AG20443 (cell line): ENCODE data around the gene IRF2BPL.

Experiments
- DNase-seq: peaks from one replicate; pipeline ENCODE4 v3.0.0; 2012; ENCODE audit warnings: low spot score, mixed read lengths

IRF2BPL gene

GRCh38 chr14:77053046-77053841, 24.7 kb upstream of the IRF2BPL start:
- peak; percentile 74 for DNase-seq

DNA sequence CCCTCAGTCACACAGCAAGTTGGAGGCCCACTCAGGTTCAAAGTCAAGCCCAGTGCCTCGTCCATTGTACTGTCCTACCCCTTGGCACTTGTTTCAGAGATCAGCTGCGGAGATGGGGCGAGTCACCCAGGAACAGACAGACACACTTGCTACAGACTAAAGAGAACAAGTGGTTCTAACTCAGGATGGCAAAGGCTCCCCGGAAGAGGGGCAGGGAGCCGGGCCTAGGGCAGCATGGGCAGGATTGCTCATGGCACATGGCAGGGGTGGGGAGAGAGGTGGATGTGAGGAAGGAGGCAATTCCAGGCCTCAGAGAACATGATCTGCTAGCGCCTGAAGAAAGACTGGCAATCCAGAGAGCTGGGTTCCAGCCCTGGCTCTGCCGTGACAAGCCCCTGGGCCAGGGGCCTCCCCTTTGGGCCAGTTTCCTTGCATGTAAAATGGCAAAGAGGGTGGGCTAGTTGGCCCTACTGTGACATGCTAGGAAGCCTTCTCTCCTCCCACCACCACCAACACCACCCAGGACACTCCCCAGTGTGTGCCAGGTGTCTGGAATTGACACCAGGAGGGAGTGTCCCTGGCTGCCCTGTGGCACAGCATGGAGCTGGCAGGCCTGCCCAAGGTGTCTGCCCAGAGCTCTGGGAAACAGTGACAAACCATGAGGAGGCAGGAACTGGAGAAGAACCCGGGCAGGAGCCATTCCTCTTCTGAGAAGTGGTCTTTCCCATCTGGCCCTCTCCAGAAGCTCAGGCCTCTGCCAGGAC, 24.0 kb upstream of the IRF2BPL start:
- DNase-seq, result no peak

DNA sequence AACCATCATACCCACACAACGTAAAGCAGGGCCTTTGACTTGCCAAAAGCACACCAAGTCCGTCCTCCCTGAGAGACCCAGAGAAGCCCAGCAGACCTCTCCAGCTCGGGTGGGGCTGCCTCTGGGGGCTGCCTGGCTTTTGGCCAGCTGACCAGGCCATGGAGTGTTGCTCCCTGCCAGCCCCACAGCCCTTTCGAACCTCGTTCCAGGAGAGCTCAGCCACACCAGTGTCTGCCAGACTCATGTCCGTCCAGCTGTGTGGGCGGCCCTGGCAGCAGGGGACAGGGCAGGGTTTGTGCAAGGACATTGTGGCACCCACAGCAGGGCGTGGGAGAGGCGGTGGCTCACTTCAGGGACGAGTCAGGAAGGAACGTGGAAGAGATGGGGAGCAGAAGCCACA, 22.6 kb upstream of the IRF2BPL start:
- DNase-seq, result peak; percentile 51

- DNase-seq, result no peak
Observed at GRCh38 chr14:77046721-77047120, 18.2 kb upstream of the IRF2BPL start.

DNA sequence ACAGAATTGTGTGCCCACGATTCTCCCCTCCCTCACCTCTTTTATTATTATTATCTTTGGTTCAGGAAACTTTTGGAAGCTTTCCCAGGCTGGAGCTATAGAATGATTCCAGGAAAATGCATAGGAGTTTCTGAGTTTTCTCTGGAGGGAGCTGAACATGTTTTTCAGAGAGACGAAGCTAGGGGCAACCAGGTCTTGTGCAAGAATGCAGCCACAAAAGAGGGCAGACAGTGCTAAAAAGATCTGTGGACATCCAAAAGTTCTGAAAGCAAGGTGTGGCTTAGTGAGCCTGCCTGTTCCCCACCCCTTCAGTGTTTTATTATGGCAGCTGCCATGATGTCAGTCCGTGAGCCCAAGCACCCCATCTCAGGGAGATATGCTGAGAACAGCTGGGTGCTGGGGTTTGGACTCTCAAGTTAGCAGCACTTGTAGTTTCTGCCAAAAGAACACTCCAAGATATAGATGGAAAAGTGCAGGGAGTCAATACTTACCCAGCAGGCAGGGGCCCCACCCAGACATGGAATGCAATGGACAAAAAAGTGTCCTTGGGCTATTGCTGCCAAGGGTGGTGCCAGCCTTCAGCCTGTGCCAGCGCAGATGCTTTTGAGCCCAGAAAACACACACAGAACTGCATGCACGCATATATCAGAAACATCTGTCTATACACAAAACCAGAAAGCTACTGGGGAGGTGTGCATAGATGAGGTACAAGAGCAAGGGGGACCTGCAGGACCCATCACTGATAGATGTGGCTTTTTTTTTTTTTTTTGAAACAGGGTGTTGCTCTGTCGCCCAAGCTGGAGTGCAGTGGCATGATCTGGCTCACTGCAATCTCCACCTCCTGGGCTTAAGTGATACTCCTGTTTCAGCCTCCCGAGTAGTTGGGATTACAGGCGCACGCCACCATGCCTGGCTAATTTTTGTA, 17.0 kb upstream of the IRF2BPL start:
- DNase-seq, result no peak

- peak; percentile 68 for DNase-seq
Observed at GRCh38 chr14:77044783-77045237, 16.3 kb upstream of the IRF2BPL start.

DNA sequence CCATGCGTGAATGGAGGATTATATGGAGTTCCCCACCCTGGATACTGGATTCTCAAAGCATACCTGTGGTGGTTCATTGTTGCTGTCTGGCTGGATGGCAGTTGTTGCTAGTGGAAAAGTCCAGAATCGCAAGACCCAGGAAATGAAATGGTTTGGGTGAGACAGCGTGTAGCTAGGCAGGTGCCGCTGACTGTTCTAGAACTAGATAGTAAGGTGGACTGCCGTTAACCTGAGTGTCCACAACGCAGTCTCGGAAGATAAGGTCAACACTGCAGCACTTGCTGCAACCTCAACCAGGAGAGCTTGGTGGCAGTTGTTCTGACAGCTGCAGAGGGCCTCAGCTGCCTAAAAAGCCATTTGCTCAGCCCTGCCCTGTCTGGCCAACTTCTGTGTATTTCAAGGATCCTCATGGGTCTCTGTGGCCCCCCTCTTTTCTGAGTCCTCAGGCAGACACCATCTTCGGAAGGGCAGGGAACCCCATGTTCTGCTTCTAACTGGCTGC, 15.5 kb upstream of the IRF2BPL start:
- no peak for DNase-seq

DNA sequence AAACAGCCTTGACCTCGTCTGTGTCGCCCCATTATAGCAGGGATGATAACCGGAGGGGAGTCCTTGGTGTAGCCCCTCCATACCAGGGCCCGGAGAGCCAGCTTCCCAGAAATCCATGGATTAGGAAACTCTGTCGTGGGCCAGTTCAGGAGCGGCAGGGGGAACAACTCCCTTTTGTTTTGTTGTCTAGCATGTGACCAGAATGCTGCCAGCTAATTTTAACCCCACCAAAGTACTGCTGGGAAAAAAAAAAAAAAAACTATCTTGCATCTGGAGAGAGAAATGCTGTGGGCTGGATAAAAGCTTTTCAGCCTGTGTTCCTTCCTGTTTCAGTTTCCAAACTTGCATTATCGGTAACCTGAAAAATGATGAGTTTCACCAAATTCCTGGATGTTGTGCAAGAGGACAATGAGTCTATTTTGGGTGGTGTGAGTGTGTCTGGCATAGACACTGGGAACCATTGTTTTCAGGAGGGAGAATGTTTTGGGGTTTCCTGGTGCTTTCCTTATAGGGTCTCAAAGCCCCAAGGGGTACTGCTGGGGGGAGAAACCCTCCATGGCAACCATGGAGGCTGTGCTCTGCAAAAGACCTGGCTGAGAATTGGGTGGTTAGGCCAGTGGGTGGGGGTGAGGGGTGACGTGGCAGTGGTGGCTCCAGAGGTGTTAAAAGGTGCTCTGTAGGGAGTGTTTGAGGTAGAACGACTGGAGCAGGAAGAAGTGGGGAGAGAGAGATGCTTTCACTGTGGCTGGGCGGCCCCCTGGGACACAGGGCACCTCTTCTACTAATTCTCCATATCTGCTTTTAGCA, 14.9 kb upstream of the IRF2BPL start:
- peak; percentile 60 for DNase-seq

DNA sequence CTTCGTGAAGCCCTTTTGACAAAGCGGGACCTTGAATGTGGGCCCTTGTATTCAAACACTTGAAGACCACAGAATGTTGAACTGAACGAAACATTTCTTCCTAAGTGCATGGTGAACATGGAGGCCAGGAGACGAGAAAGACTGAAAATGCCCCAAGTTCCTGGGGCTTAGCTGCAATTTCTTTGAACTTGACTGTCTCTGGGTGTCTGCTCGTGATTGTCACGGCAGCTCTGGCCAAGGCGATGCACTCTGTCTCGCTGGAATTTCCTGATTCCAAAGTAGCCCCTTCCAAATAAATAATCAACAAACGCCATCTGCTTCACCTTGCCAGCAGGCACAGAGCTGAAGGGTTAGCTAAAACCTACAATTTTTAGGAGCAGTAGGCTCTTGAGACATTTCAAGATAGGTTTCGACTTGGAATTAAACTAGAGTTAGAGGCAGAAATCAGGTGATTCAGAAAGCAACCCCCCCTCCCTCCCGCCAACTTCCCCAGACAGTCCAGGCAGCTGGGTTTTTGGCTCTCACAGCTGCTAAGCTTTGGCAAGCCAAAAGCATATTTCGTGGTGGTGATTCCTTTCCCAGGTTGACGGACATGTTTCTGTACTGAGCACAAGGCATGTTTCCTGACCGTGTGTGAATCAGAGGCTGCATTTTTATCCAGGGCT, 13.5 kb upstream of the IRF2BPL start:
- DNase-seq, result peak; percentile 73

- DNase-seq, result no peak
Observed at GRCh38 chr14:77040741-77041653, 12.5 kb upstream of the IRF2BPL start.

GRCh38 chr14:77040059-77040740, 11.7 kb upstream of the IRF2BPL start:
- DNase-seq, result peak; percentile 61

DNA sequence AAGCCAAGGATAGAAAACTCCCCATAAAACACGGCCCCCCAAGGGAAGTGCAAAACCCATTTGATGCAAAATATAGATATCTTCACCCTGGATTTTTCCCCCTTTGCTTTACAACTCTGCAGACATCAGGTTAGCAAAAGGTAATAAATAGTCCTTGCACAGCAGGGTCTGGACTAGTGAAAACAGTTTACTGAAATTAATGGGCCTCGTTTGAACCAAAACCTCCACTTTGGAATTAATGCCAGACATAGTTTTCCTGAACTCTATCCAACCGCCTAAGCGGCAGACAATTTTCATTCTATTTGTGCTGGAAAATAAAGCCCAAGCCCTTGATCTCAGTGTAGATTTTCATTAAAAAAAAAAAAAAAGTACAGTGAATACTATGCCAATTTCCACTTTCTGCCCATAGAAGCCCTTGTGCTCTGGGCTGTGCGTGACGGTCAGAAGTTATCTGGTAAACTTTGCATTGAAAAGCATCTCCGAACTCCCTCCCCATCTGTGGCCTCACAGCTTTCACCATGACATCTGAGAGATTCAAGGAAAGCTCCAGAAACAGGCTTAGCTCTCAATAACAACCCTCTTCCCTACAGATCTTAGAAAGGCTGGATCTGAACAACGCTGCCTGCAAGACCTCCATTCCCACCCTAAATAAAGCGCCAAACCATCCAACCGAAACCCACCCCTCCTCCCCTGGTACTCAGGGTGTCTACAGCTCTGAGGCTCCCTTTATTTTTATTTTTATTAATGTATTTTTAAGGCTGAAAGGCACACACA, 11.0 kb upstream of the IRF2BPL start:
- DNase-seq, result no peak

DNA sequence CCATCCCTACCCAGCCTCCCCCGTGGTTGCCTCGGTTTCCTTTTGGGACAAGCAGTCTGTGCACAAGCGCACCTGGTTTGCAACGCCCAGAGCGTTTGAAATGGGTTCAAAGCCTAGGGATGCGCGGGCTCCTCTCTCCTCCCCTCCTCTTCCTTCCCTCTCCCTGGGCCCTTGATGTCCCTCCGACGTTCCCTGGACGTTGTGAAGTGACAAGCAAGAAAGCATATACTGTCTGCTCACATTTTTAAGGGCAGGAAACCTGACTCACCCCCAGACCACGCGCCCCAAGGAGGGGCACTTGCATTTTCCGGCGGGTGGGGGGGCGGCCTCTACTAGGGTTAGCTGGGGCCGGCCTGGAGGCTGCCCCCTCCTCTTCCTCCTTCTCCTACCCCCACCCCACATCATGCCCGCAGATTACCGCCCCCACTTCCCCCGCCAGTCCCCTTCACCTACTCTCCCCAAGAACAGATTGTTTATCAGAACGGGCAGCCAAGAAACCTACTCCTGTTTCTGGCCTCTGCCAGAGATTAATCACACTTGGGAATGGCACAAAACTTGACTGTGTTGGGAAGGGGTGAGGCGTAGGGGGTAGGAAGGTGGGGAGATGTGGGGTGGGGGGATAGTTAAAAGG, 9.5 kb upstream of the IRF2BPL start:
- DNase-seq, result no peak

DNA sequence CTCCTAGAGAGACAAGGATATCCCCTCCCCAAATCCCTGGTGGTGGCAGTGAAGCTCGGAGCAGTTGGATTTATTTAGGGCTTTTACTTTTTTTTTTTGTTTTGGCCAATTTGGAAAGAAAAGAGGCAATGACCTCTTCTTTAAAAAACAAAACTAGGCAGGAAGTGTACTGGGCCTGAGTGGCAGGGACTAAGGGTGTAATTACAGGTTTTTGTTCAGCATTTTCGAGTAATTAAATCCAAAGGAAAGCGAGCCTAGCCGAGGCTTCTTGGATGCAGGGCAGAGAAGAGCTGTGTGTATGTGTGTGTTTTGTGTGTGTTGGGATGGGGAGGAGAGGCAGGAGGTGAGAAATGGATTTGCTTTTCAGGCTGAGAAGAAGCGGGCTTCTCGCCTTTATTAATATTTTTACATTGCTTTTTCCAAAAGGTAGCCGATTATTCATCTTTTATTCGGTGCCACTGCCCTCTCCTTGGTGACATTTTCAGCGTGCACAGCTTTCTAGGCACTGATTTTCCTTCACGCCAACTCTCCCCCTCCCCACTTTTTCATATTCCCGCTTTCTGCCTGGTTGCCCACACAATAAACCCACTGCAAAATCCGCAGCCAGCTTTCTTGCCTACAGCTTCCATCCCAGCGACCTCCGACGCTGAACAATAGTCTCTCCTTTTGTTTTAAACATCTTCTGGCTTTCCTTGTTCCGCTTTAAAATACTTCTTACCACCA, 8.9 kb upstream of the IRF2BPL start:
- DNase-seq, result no peak

- no peak for DNase-seq
Observed at GRCh38 chr14:77036484-77037214, 8.1 kb upstream of the IRF2BPL start.

- DNase-seq, result no peak
Observed at GRCh38 chr14:77035267-77035666, 6.8 kb upstream of the IRF2BPL start.
